Esophagus muscularis mucosa (tissue), 4 donors: ENCODE results near the gene PLD4. TPM values are rescaled to one million over a fixed set of nuclear protein-coding genes. Genes with fewer than 3 reads are reported as not detected.

Source experiments
- DNase-seq: peaks from one replicate; pipeline ENCODE4 v3.0.0-alpha.2; 2017; ENCODE audit errors: extremely low spot score
- H3K27ac ChIP-seq, 4 donors: fragments of 200-600 bp; sonication (generic); replicated peaks in 1 of 4; 1 replicate in 3 of 4; 2 replicates in 1 of 4; pipeline ENCODE4 v1.5.1; 2016 to 2019; ENCODE audit warnings: mild to moderate bottlenecking in 1 of 4
- H3K27me3 ChIP-seq, 4 donors: fragments of 200-600 bp; sonication (generic); one replicate each; pipeline versions ENCODE4 v1.5.1 to v1.6.0; 2016 to 2019
- H3K36me3 ChIP-seq, 4 donors: fragments of 200-600 bp; sonication (generic); one replicate each; pipeline ENCODE4 v1.5.1; 2016 to 2019
- H3K4me1 ChIP-seq, 4 donors: fragments of 200-600 bp; sonication (generic); one replicate each; pipeline ENCODE4 v1.5.1; 2016 to 2019
- H3K4me3 ChIP-seq, 4 donors: fragments of 200-600 bp; sonication (generic); 1 replicate in 2 of 4; 2 replicates in 2 of 4; pipeline ENCODE4 v1.5.1; 2016 to 2019; ENCODE audit warnings: mild to moderate bottlenecking in 4 of 4, moderate library complexity in 1 of 4
- H3K9me3 ChIP-seq, 4 donors: fragments of 200-600 bp; sonication (generic); 1 replicate in 3 of 4; 2 replicates in 1 of 4; pipeline ENCODE4 v1.5.1; 2016 to 2019
- CTCF ChIP-seq, 3 experiments: fragments of 200-600 bp in 2 of 3; fragments of 450-650 bp in 1 of 3; sonication (generic) in 2 of 3; IDR thresholded peaks; one replicate each; pipeline ENCODE4 v1.5.1; 2017 to 2019; ENCODE audit warnings: antibody characterized with exemption in 3 of 3, mild to moderate bottlenecking in 2 of 3, moderate library complexity in 1 of 3
- EP300 ChIP-seq: sonication (generic); formaldehyde crosslinking; IDR thresholded peaks from one replicate; pipeline ENCODE4 v1.6.1; 2017; ENCODE audit warnings: antibody characterized with exemption
- POLR2A ChIP-seq: fragments of 450-650 bp; IDR thresholded peaks from one replicate; pipeline ENCODE4 v1.6.1; 2017; ENCODE audit warnings: antibody characterized with exemption, moderate library complexity, mild to moderate bottlenecking, low read depth
- POLR2AphosphoS5 ChIP-seq, 2 donors: sonication (generic); formaldehyde crosslinking; IDR thresholded peaks; one replicate each; pipeline ENCODE4 v1.6.1; 2017; ENCODE audit warnings: antibody characterized with exemption in 2 of 2
- WGBS: methylation state at CpG from one replicate; pipeline ENCODE4 v1.1.5; 2018; 5-methylcytosine and 5-hydroxymethylcytosine counted together
- intact Hi-C: fragments of 100-400 bp; cut with DNase I; formaldehyde crosslinking; loops from one replicate; pipeline ENCODE4 v1.15.1; 2023
- total RNA-seq, 4 donors: library from RNA; depleted of rRNA; stranded (reverse); fragments of >200 nt; gene quantifications; one replicate each; pipeline versions ENCODE4 v1.1.0 to v1.2.1, GENCODE V29; 2016

PLD4 gene
- total RNA-seq, 4 donors from 2014 or later = under 0.01 to 0.50 (median 0.15) TPM

- Histone ChIP-seq H3K4me3 (peak overlapping the region in 2 of 4 donors; percentile 64 to 67), H3K4me1 (peaks cover 88 to 100% (median 98%) of the 10 kb centered on the region in 4 donors), H3K27ac (peak overlapping the region; percentile 87 to 99 (median 94)), H3K27me3 (no peaks in the 10 kb centered on the region), H3K36me3 (no peaks in the 10 kb centered on the region), H3K9me3 (no peaks in the 10 kb centered on the region)
- DNase-seq = no peak
- WGBS = 40% methylated on average over 3 of the region's 21 CpGs
- TF ChIP-seq CTCF (IDR thresholded peaks at IDR 0.05) (no peak), EP300 (no peak), POLR2AphosphoS5 (IDR thresholded peaks at IDR 0.05) (no peak), POLR2A (no peak)
- intact Hi-C loops = loop anchor here (1.0 kb wide), 1 partner anchor 71 kb away; no protein-coding TSS in a partner anchor
Measured at GRCh38 chr14:104975481-104976197, 51.0 kb downstream of the PLD4 start.

- 26% methylated on average over 14 of the region's 21 CpGs for WGBS
- DNase-seq = no peak
- Histone ChIP-seq H3K36me3 (no peaks in the 10 kb centered on the region), H3K4me1 (peaks cover 82 to 100% (median 93%) of the 10 kb centered on the region in 4 donors), H3K4me3 (peak overlapping the region in 3 of 4 donors; percentile 64 to 70 (median 67)), H3K27ac (peak overlapping the region; percentile 87 to 99 (median 94)), H3K9me3 (no peaks in the 10 kb centered on the region), H3K27me3 (no peaks in the 10 kb centered on the region)
- intact Hi-C loops = loop anchor here (1.0 kb wide), 1 partner anchor 70 kb away; no protein-coding TSS in a partner anchor
- TF ChIP-seq CTCF (IDR thresholded peaks at IDR 0.05) (peak; percentile 93 to 97 (median 93)), POLR2AphosphoS5 (IDR thresholded peaks at IDR 0.05) (peak; percentile 33 to 71), POLR2A (no peak), EP300 (no peak)
Measured at GRCh38 chr14:104976198-104977007, 51.7 kb downstream of the PLD4 start.

GRCh38 chr14:104977008-104977680 is 52.5 kb downstream of the PLD4 start:
- TF ChIP-seq CTCF (IDR thresholded peaks at IDR 0.05) (no peak), POLR2A (no peak), EP300 (no peak), POLR2AphosphoS5 (IDR thresholded peaks at IDR 0.05) (no peak)
- intact Hi-C loops = no loop called here
- Histone ChIP-seq H3K4me1 (peaks cover 74 to 94% (median 85%) of the 10 kb centered on the region in 4 donors), H3K9me3 (no peaks in the 10 kb centered on the region), H3K36me3 (no peaks in the 10 kb centered on the region), H3K27ac (peak overlapping the region; percentile 69 to 96 (median 90)), H3K4me3 (peak overlapping the region; percentile 64 to 73 (median 68)), H3K27me3 (no peaks in the 10 kb centered on the region)
- 53% methylated on average over 3 of the region's 11 CpGs for WGBS
- DNase-seq = no peak

GRCh38 chr14:104977681-104978653 is 53.3 kb downstream of the PLD4 start, which contains the start of gene AHNAK2:
AHNAK2 (minus strand) TSS chr14:104978374; CDS start chr14:104978237, 137 bp downstream.
- Histone ChIP-seq H3K4me1 (peaks cover 66 to 86% (median 77%) of the 10 kb centered on the region in 4 donors), H3K36me3 (no peaks in the 10 kb centered on the region), H3K27me3 (no peaks in the 10 kb centered on the region), H3K9me3 (no peaks in the 10 kb centered on the region), H3K4me3 (peak within 1 kb of the TSS; percentile 64 to 73 (median 68)), H3K27ac (peak within 1 kb of the TSS; percentile 76 to 96 (median 90))
- DNase-seq = no peak
- intact Hi-C loops = no loop called here
- no peak for TF ChIP-seq CTCF (IDR thresholded peaks at IDR 0.05)
- no peak for TF ChIP-seq POLR2A
- TF ChIP-seq POLR2AphosphoS5 (IDR thresholded peaks at IDR 0.05) = peak; percentile 53 to 59
- WGBS = 6% methylated on average over 30 of the region's 111 CpGs
